B cell (primary cell): Measurements from ENCODE around the gene MRPS34. TPM values are rescaled to one million over a fixed set of nuclear protein-coding genes. Genes with fewer than 3 reads are reported as not detected.

ENCODE experiments used
- ATAC-seq: fragments of 200-7000 bp; cut with Tn5 transposase; one replicate; pipeline ENCODE4 v1.10.0; 2021; ENCODE audit warnings: low read depth, mild to moderate bottlenecking, moderate number of reproducible peaks, moderate library complexity
- CTCF ChIA-PET: fragments of 350-600 bp; sonication (Branson Sonifier 250); formaldehyde crosslinking; loops from one replicate; lab custom pipeline; 2021; ENCODE audit warnings: antibody characterized with exemption, inconsistent platforms; lab: Charles Lee
- POLR2A ChIA-PET: fragments of 350-600 bp; sonication (Branson Sonifier 250); formaldehyde crosslinking; loops from one replicate; lab custom pipeline; 2021; ENCODE audit warnings: antibody characterized with exemption; lab: Charles Lee
- DNase-seq: peaks from one replicate; pipeline ENCODE4 v3.0.0; 2013
- H2AFZ ChIP-seq: 2 replicates; pipeline ENCODE4 v1.6.1; 2012; ENCODE audit warnings: mild to moderate bottlenecking, low read depth, low read length; ENCODE audit not compliant: insufficient read depth, poor library complexity, severe bottlenecking
- H3K27ac ChIP-seq, 2 donors: 1 replicate in 1 of 2; 2 replicates in 1 of 2; pipeline ENCODE4 v1.5.1; 2012 to 2013; ENCODE audit warnings: low read length in 2 of 2, mild to moderate bottlenecking in 2 of 2, moderate library complexity in 1 of 2
- H3K27me3 ChIP-seq, 4 experiments: fragments of 200-600 bp in 1 of 4; sonication (generic) in 1 of 4; replicated peaks in 1 of 4; 1 replicate in 2 of 4; 2 replicates in 2 of 4; pipeline versions ENCODE4 v1.6.1 to v1.7.0; 2013 to 2016; ENCODE audit warnings: low read length in 3 of 4, mild to moderate bottlenecking in 2 of 4, mixed read lengths in 1 of 4, moderate library complexity in 1 of 4; ENCODE audit not compliant: insufficient read depth in 4 of 4, control insufficient read depth in 3 of 4; ENCODE audit errors: control extremely low read depth in 1 of 4
- H3K36me3 ChIP-seq, 2 experiments: replicated peaks in 1 of 2; 1 replicate in 1 of 2; 2 replicates in 1 of 2; pipeline versions ENCODE4 v1.6.1 to v1.7.1; 2013; ENCODE audit warnings: low read length in 1 of 2; ENCODE audit not compliant: insufficient read depth in 2 of 2, control insufficient read depth in 1 of 2; ENCODE audit errors: control extremely low read depth in 1 of 2, extremely low read depth in 1 of 2
- H3K4me1 ChIP-seq, 2 donors: fragments of 200-600 bp in 1 of 2; sonication (generic) in 1 of 2; 1 replicate in 1 of 2; 2 replicates in 1 of 2; pipeline versions ENCODE4 v1.5.1 to v1.6.1; 2013 to 2017; ENCODE audit warnings: low read length in 2 of 2; ENCODE audit not compliant: control insufficient read depth in 2 of 2, insufficient read depth in 2 of 2
- H3K4me2 ChIP-seq: replicated peaks from 2 replicates; pipeline ENCODE3; 2012; ENCODE audit warnings: mild to moderate bottlenecking, low read depth, low read length; ENCODE audit not compliant: poor library complexity, severe bottlenecking
- H3K4me3 ChIP-seq, 5 experiments: fragments of 200-600 bp in 1 of 5; sonication (generic) in 1 of 5; 1 replicate in 3 of 5; 2 replicates in 2 of 5; pipeline versions ENCODE4 v1.5.1 to v1.7.0; 2011 to 2016; ENCODE audit warnings: low read length in 4 of 5, mild to moderate bottlenecking in 4 of 5, low read depth in 2 of 5, control low read depth in 1 of 5, moderate library complexity in 1 of 5; ENCODE audit not compliant: insufficient read depth in 1 of 5; ENCODE audit errors: control extremely low read depth in 1 of 5, extremely low read depth in 1 of 5
- H3K79me2 ChIP-seq: fragments of 200-600 bp; sonication (generic); one replicate; pipeline ENCODE4 v1.6.0; 2016; ENCODE audit warnings: low read length; ENCODE audit not compliant: control insufficient read depth, insufficient read depth
- H3K9ac ChIP-seq: fragments of 200-600 bp; sonication (generic); 2 replicates; pipeline ENCODE4 v1.6.1; 2017; ENCODE audit warnings: mild to moderate bottlenecking, low read length, moderate library complexity
- H3K9me3 ChIP-seq, 3 donors: one replicate each; pipeline versions ENCODE4 v1.6.1 to v1.7.1; 2013; ENCODE audit warnings: low read length in 2 of 3; ENCODE audit not compliant: control insufficient read depth in 2 of 3, insufficient read depth in 1 of 3; ENCODE audit errors: control extremely low read depth in 1 of 3
- H4K20me1 ChIP-seq: 2 replicates; pipeline ENCODE4 v1.6.0; 2012; ENCODE audit warnings: mild to moderate bottlenecking, low read length; ENCODE audit not compliant: insufficient read depth, control insufficient read depth, poor library complexity, severe bottlenecking
- H3K27ac Mint-ChIP-seq: one replicate; pipeline ENCODE4 v1.8.0; 2021; ENCODE audit warnings: mixed read lengths
- H3K27me3 Mint-ChIP-seq: one replicate; pipeline ENCODE4 v1.8.0; 2021; ENCODE audit warnings: mixed read lengths
- H3K4me1 Mint-ChIP-seq: one replicate; pipeline ENCODE4 v1.8.0; 2021; ENCODE audit warnings: mixed read lengths
- H3K4me3 Mint-ChIP-seq: one replicate; pipeline ENCODE4 v1.8.0; 2021; ENCODE audit warnings: mixed read lengths
- H3K9me3 Mint-ChIP-seq: one replicate; pipeline ENCODE4 v1.8.0; 2022; ENCODE audit warnings: mixed read lengths; ENCODE audit not compliant: insufficient read depth
- EZH2 ChIP-seq: IDR thresholded peaks from 2 replicates; pipeline ENCODE4 v1.6.1; 2012; ENCODE audit warnings: borderline replicate concordance, low read depth, mild to moderate bottlenecking, moderate library complexity, low read length; ENCODE audit not compliant: insufficient read depth, poor library complexity, severe bottlenecking
- WGBS: methylation state at CpG from one replicate; pipeline ENCODE4 v1.1.5; 2013; ENCODE audit warnings: missing lambda C conversion rate; ENCODE audit not compliant: insufficient coverage; 5-methylcytosine and 5-hydroxymethylcytosine counted together
- intact Hi-C: fragments of 100-400 bp; cut with micrococcal nuclease; formaldehyde crosslinking; loops from one replicate; pipeline ENCODE4 v1.10.0; 2022
- polyA plus RNA-seq: library from polyadenylated mRNA; depleted of rRNA; stranded (reverse); fragments of >200 nt; gene quantifications from 2 replicates; pipeline ENCODE4 v1.2.3, GENCODE V29; 2012
- total RNA-seq, 2 donors: library from RNA; stranded (reverse); fragments of 120-200 nt in 1 of 2; gene quantifications; 1 replicate in 1 of 2; 2 replicates in 1 of 2; pipeline versions ENCODE4 v1.2.3 to v1.2.4, GENCODE V29; 2013 to 2022
- TF ChIP-seq, protein P1 (sequence below): fragments of 200-600 bp; IDR thresholded peaks from one replicate; pipeline ENCODE4 v1.8.0; 2022; ENCODE audit warnings: antibody characterized with exemption, mild to moderate bottlenecking

MRPS34 gene
- total and polyA plus RNA-seq, 2 donors (not counting 1 experiment from before 2014, with no cell fraction given), result 44.6 to 55.2 TPM

DNA sequence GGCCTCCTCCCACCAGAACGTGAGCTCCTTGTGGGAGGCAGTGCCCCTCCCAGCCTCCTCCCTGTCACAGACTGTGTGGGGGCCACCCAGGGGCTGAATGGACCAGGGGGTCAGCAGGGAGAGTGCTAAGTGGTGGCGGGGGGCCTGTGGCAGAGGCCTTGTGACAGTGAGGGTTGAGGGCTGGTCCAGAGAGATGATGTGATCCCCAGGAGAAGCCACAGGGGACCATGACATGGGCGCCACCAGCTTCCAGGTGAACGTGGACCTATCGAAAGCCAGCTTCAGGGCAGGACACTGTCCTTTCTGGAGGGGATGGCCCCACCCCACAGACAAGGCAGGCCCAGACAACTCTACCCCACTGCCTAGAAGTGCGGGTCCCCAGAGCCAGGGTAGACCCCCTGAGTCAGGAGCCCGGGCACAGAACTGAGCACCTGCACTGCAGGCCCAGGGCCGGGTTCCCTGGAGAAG, 6.3 kb upstream of the MRPS34 start:
- POLR2A ChIA-PET, result no interaction called here
- peaks cover 76% of the 10 kb centered on the region for H4K20me1 ChIP-seq
- Mint-ChIP-seq H3K4me1 (peaks cover 28% of the 10 kb centered on the region), H3K27ac (peak overlapping the region; percentile 32), H3K27me3 (no peaks in the 10 kb centered on the region), H3K4me3 (no peak overlapping the region), H3K9me3 (no peaks in the 10 kb centered on the region)
- H3K9ac ChIP-seq, result no peak overlapping the region
- ATAC-seq (no peak), DNase-seq (no peak)
- TF ChIP-seq, protein P1, sequence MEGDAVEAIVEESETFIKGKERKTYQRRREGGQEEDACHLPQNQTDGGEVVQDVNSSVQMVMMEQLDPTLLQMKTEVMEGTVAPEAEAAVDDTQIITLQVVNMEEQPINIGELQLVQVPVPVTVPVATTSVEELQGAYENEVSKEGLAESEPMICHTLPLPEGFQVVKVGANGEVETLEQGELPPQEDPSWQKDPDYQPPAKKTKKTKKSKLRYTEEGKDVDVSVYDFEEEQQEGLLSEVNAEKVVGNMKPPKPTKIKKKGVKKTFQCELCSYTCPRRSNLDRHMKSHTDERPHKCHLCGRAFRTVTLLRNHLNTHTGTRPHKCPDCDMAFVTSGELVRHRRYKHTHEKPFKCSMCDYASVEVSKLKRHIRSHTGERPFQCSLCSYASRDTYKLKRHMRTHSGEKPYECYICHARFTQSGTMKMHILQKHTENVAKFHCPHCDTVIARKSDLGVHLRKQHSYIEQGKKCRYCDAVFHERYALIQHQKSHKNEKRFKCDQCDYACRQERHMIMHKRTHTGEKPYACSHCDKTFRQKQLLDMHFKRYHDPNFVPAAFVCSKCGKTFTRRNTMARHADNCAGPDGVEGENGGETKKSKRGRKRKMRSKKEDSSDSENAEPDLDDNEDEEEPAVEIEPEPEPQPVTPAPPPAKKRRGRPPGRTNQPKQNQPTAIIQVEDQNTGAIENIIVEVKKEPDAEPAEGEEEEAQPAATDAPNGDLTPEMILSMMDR, result no peak
- no peak for TF ChIP-seq EZH2
- H3K4me1 ChIP-seq, result peaks cover 15 to 42% of the 10 kb centered on the region in 2 donors
- H3K79me2 ChIP-seq, result peaks cover 49% of the 10 kb centered on the region
- no peak overlapping the region for H3K27ac ChIP-seq
- peaks cover 0 to 29% of the 10 kb centered on the region in 2 experiments for H3K36me3 ChIP-seq
- no peak overlapping the region for H3K4me3 ChIP-seq
- CTCF ChIA-PET, result interaction anchor here (1.3 kb wide), 1 partner anchor 69 kb away, joined by 3 read pairs; no protein-coding TSS in a partner anchor
- intact Hi-C loops, result no loop called here
- H3K9me3 ChIP-seq, result no peaks in the 10 kb centered on the region
- H2AFZ ChIP-seq, result no peak overlapping the region
- no peak overlapping the region for H3K4me2 ChIP-seq
- H3K27me3 ChIP-seq, result no peaks in the 10 kb centered on the region
- WGBS, result 97% methylated on average over 7 of the region's 8 CpGs

DNA sequence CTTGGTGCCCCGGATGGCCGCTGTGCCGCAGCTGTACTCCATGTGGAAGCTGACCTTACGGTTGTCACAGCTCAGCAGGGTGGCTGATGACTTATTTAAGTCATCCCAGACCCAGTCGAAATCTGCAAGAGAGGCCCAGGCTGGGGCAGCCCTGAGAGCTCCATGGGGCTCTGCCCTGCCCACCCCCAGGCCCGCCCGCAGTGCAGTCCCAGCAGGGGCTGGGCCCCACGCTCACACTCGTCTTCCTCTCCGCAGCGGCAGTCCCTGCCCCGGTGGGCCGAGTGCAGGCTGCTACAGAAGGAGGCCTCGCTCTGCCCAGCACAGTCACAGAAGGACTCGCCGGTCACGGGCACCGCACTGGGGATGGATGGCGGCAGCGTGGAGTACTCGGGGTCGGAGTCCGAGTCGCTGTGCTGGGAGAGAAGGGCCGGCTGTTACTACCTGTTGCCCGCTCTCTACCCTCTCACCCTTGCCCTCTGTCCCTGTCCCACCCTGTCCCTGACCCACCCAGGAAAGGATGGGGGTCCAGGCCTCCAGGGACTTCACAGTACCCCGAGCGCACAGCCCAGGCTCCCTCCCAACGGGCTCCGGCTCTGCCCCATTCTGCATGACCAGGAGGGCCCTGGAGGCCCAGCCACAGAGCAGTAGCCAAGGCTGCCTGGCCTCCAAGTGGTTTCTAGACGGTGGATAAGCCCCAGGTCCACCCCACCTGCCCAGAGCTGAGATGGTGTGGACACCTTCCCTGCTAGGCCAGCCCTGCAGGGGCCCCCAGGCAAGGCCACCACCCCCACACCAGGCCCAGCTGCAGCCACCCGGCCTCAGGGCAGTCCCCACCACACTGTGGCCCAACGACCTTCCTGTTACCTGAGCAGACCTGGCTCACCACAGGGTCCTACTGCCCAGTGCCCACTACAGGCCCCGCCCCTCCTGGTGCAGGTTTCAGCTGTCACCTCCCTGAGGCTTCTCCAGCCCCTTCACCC, 5.6 kb upstream of the MRPS34 start:
- H3K4me3 Mint-ChIP-seq, result no peak overlapping the region
- H3K27me3 Mint-ChIP-seq, result no peaks in the 10 kb centered on the region
- H3K27me3 ChIP-seq, result no peaks in the 10 kb centered on the region
- H4K20me1 ChIP-seq, result peaks cover 73% of the 10 kb centered on the region
- no peak overlapping the region for H3K27ac ChIP-seq
- no peak overlapping the region for H3K4me2 ChIP-seq
- no peak for TF ChIP-seq EZH2
- TF ChIP-seq, protein P1, result no peak
- no peak overlapping the region for H3K4me3 ChIP-seq
- peaks cover 0 to 29% of the 10 kb centered on the region in 2 experiments for H3K36me3 ChIP-seq
- H3K79me2 ChIP-seq, result peaks cover 51% of the 10 kb centered on the region
- ChIA-PET POLR2A (no interaction called here), CTCF (interaction anchor here (1.3 kb wide), 1 partner anchor 68 kb away, joined by 3 read pairs; no protein-coding TSS in a partner anchor)
- intact Hi-C loops, result no loop called here
- peak overlapping the region; percentile 32 for H3K27ac Mint-ChIP-seq
- H3K4me1 ChIP-seq, result peaks cover 21 to 40% of the 10 kb centered on the region in 2 donors
- 94% methylated on average over 32 of the region's 34 CpGs for WGBS
- no peak overlapping the region for H3K9ac ChIP-seq
- H3K4me1 Mint-ChIP-seq, result peaks cover 32% of the 10 kb centered on the region
- no peaks in the 10 kb centered on the region for H3K9me3 ChIP-seq
- ATAC-seq (no peak), DNase-seq (no peak)
- no peaks in the 10 kb centered on the region for H3K9me3 Mint-ChIP-seq
- no peak overlapping the region for H2AFZ ChIP-seq
